Measurements from ENCODE around the gene CPLANE2. TPM values are rescaled to one million over a fixed set of nuclear protein-coding genes. Genes with fewer than 3 reads are reported as not detected.

Gene CPLANE2
- total RNA-seq, 1 donor from 2014 or later = 3.5 TPM

DNA sequence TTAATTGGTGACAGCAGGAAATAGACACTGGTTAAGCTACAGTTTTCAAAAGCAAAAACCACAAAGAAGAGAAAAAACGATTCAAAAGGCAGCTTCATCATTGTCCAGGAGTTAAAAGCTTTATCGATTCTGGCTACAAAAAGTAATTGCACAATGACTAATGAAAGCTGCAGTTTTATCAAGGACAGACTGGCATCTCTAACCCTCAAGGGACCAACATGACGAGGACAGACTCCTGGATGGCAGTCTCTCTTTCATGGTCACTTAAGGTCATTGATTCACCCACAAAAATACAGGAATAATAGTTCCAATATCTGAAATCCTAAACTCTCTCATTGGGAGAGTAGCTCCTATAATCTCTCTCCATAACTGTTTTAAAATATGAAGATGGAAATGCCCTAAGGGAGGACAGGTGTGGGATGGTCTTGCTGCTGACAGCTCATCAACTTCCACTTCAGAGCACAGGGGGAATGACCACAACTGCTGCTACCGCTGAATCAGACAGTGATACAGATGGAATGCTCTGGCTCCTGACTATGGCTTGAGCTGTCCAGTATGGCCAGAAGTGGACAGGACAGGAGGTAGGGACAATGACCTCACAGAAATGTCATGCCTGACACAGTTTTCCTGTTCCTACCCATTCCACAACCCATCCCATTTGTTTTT is 17.4 kb upstream of the CPLANE2 start:
- no peak for DNase-seq
- Mint-ChIP-seq H3K27ac (ENCODE audit: unreplicated experiment) (no peak overlapping the region), H3K36me3 (ENCODE audit: unreplicated experiment) (no peaks in the 10 kb centered on the region), H3K4me3 (ENCODE audit: unreplicated experiment) (no peak overlapping the region), H3K9me3 (ENCODE audit: unreplicated experiment) (peaks cover 2% of the 10 kb centered on the region), H3K27me3 (ENCODE audit: unreplicated experiment) (peaks cover 4% of the 10 kb centered on the region), H3K4me1 (ENCODE audit: low read depth, unreplicated experiment) (peaks cover 31% of the 10 kb centered on the region)
- TF ChIP-seq, protein P1, sequence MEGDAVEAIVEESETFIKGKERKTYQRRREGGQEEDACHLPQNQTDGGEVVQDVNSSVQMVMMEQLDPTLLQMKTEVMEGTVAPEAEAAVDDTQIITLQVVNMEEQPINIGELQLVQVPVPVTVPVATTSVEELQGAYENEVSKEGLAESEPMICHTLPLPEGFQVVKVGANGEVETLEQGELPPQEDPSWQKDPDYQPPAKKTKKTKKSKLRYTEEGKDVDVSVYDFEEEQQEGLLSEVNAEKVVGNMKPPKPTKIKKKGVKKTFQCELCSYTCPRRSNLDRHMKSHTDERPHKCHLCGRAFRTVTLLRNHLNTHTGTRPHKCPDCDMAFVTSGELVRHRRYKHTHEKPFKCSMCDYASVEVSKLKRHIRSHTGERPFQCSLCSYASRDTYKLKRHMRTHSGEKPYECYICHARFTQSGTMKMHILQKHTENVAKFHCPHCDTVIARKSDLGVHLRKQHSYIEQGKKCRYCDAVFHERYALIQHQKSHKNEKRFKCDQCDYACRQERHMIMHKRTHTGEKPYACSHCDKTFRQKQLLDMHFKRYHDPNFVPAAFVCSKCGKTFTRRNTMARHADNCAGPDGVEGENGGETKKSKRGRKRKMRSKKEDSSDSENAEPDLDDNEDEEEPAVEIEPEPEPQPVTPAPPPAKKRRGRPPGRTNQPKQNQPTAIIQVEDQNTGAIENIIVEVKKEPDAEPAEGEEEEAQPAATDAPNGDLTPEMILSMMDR (IDR thresholded peaks at IDR 0.05; ENCODE audit: partially characterized antibody, unreplicated experiment) = no peak

DNA sequence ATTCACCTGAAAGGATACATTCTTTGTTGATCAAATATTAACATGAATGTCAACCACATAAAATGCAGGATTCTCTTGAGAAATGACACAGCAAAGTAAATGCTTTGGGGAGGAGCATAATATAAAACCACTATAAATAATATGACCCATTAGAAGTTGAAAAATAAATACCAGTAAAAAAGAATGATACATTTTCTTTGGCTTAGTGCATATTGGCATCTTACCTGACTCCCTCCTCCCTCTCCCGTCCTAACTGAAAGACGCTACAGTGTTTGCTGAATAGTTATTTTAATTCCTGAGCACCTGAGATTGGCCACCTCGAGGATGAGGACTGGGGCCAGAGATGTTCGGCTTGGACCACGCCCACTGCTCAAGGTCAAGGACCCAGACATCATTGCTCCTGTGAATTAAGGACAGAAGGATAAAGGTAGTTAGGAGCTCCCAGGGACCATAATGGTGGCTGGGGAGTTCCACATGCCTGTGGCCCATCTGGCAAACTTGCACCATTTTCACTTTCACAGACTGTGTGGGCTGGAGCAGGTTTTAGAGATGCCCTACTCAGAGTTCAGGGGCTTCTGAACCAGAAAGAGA is 16.4 kb upstream of the CPLANE2 start:
- no peak for DNase-seq
- H3K27ac Mint-ChIP-seq (ENCODE audit: unreplicated experiment) = no peak overlapping the region
- H3K27me3 Mint-ChIP-seq (ENCODE audit: unreplicated experiment) = peaks cover 4% of the 10 kb centered on the region
- H3K4me1 Mint-ChIP-seq (ENCODE audit: low read depth, unreplicated experiment) = peaks cover 27% of the 10 kb centered on the region
- H3K36me3 Mint-ChIP-seq (ENCODE audit: unreplicated experiment) = no peaks in the 10 kb centered on the region
- TF ChIP-seq, protein P1 (IDR thresholded peaks at IDR 0.05; ENCODE audit: partially characterized antibody, unreplicated experiment) = no peak
- no peak overlapping the region for H3K4me3 Mint-ChIP-seq (ENCODE audit: unreplicated experiment)
- peaks cover 2% of the 10 kb centered on the region for H3K9me3 Mint-ChIP-seq (ENCODE audit: unreplicated experiment)

DNA sequence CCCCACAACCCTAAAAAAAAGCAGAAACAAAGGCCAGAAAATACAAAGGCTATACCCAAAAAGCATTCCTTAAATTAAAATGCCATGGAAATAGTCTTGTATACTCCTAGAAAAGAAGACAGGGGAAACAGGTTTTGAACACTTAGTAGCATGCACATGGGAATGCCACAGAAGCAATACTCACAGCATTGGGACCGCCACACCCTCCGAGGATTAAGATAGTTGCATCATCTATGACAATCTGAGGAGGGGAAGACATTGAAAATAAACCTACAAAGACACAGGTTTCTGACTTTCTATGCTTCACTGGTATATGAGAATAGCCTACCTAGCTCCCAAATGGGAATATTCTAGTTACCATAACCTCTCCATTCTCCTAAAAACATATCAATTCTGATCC is 15.9 kb upstream of the CPLANE2 start:
- Mint-ChIP-seq H3K36me3 (ENCODE audit: unreplicated experiment) (no peaks in the 10 kb centered on the region), H3K27ac (ENCODE audit: unreplicated experiment) (no peak overlapping the region), H3K4me1 (ENCODE audit: low read depth, unreplicated experiment) (peaks cover 27% of the 10 kb centered on the region), H3K4me3 (ENCODE audit: unreplicated experiment) (no peak overlapping the region), H3K27me3 (ENCODE audit: unreplicated experiment) (peaks cover 4% of the 10 kb centered on the region), H3K9me3 (ENCODE audit: unreplicated experiment) (peaks cover 2% of the 10 kb centered on the region)
- TF ChIP-seq, protein P1 (IDR thresholded peaks at IDR 0.05; ENCODE audit: partially characterized antibody, unreplicated experiment) = no peak
- DNase-seq = no peak

DNA sequence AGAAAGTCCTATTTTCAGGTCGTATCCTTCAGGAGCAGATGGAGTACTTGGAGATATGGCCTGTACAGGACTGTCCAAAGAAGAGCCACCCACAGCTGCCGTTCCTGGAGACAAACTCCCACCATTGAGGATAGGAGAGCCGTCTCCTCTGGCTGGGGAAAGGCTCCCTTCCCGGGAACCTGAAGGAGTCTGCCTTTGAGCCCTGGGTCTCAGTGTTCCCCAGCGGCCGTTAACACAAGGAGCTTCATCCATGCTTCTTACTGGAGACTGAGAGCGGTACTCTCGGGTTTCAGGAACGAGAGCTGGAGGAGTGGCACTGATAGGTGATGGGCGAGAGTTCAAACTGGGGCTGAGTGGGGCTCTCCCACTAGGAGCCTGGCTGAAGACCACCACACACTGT is 14.4 kb upstream of the CPLANE2 start:
- peaks cover 4% of the 10 kb centered on the region for H3K27me3 Mint-ChIP-seq (ENCODE audit: unreplicated experiment)

More for the DNA sequence above, 14.4 kb upstream of the CPLANE2 start:
- Mint-ChIP-seq H3K9me3 (ENCODE audit: unreplicated experiment) (no peaks in the 10 kb centered on the region), H3K4me1 (ENCODE audit: low read depth, unreplicated experiment) (peaks cover 19% of the 10 kb centered on the region), H3K4me3 (ENCODE audit: unreplicated experiment) (no peak overlapping the region), H3K27ac (ENCODE audit: unreplicated experiment) (no peak overlapping the region), H3K36me3 (ENCODE audit: unreplicated experiment) (no peaks in the 10 kb centered on the region)
- TF ChIP-seq, protein P1 (IDR thresholded peaks at IDR 0.05; ENCODE audit: partially characterized antibody, unreplicated experiment) = no peak
- no peak for DNase-seq

Data from glutamatergic neuron (in vitro differentiated cells).